A673 (cell line): Measurements from ENCODE around the gene ARPP21. TPM values are rescaled to one million over a fixed set of nuclear protein-coding genes. Genes with fewer than 3 reads are reported as not detected.

Experiments used
- BruUV-seq: library from RNA; stranded (reverse); fragments of 400-500 nt; replicated peaks from 2 replicates; lab custom pipeline; 2021; lab: Mats Ljungman, UMichigan
- CTCF ChIA-PET: fragments of 300-600 bp; sonication (Branson Sonifier 250); formaldehyde crosslinking; loops from one replicate; lab custom pipeline; 2022; ENCODE audit warnings: antibody characterized with exemption; lab: Charles Lee
- POLR2A ChIA-PET: fragments of 300-600 bp; sonication (Branson Sonifier 250); formaldehyde crosslinking; loops from one replicate; lab custom pipeline; 2022; ENCODE audit warnings: antibody characterized with exemption; ENCODE audit not compliant: low non-redundant PET; lab: Charles Lee
- DNase-seq: peaks from one replicate; pipeline ENCODE4 v3.0.0-alpha.2; 2015; ENCODE audit warnings: low spot score
- H3K27ac ChIP-seq: fragments of 200-600 bp; sonication (generic); 2 replicates; pipeline ENCODE4 v1.5.1; 2016; ENCODE audit warnings: mixed run types, low read depth, mild to moderate bottlenecking, mixed read lengths, antibody characterized with exemption, low read length; ENCODE audit not compliant: poor library complexity, severe bottlenecking
- H3K27me3 ChIP-seq: fragments of 200-600 bp; sonication (generic); replicated peaks from 2 replicates; pipeline ENCODE4 v1.6.1; 2017; ENCODE audit warnings: mixed run types, low read depth, mild to moderate bottlenecking, mixed read lengths, antibody characterized with exemption, low read length; ENCODE audit not compliant: insufficient read depth, poor library complexity
- H3K36me3 ChIP-seq: fragments of 200-600 bp; sonication (generic); 2 replicates; pipeline ENCODE4 v1.6.1; 2016; ENCODE audit warnings: mixed run types, mild to moderate bottlenecking, mixed read lengths, antibody characterized with exemption, low read length; ENCODE audit not compliant: insufficient read depth, poor library complexity, severe bottlenecking
- H3K4me1 ChIP-seq: fragments of 200-600 bp; sonication (generic); 2 replicates; pipeline ENCODE4 v1.6.1; 2017; ENCODE audit warnings: mixed run types, mild to moderate bottlenecking, mixed read lengths, antibody characterized with exemption, low read length; ENCODE audit not compliant: insufficient read depth, poor library complexity, severe bottlenecking
- H3K4me3 ChIP-seq: fragments of 200-600 bp; sonication (generic); 2 replicates; pipeline ENCODE4 v1.5.1; 2016; ENCODE audit warnings: low read depth, mixed run types, mild to moderate bottlenecking, mixed read lengths, low read length; ENCODE audit not compliant: poor library complexity, severe bottlenecking
- H3K9me3 ChIP-seq: fragments of 200-600 bp; sonication (generic); 2 replicates; pipeline ENCODE4 v1.6.1; 2016; ENCODE audit warnings: mixed run types, low read depth, mild to moderate bottlenecking, mixed read lengths, antibody characterized with exemption, low read length; ENCODE audit not compliant: poor library complexity, severe bottlenecking
- EZH2 ChIP-seq: fragments of 200-600 bp; sonication (generic); IDR thresholded peaks from 2 replicates; pipeline ENCODE4 v1.6.1; 2017; ENCODE audit warnings: borderline replicate concordance, low read depth, mild to moderate bottlenecking, mixed read lengths, antibody characterized with exemption, low read length; ENCODE audit not compliant: poor library complexity, severe bottlenecking
- intact Hi-C: fragments of 100-400 bp; cut with micrococcal nuclease; formaldehyde crosslinking; loops from one replicate; pipeline ENCODE4 v1.10.0; 2022; ENCODE audit not compliant: unreplicated experiment
- total RNA-seq: library from RNA; stranded (reverse); gene quantifications from 2 replicates; pipeline ENCODE4 v1.2.3, GENCODE V29; 2021
- TF ChIP-seq, protein P1 (sequence below): fragments of 300-800, 200-600 bp; sonication (generic); conservative IDR thresholded peaks from 2 replicates; pipeline ENCODE4 v1.5.1; 2017; ENCODE audit warnings: low read depth, mild to moderate bottlenecking, antibody characterized with exemption, low read length, moderate library complexity, mixed read lengths

The ARPP21 gene
- total RNA-seq, 1 experiment from 2014 or later: not detected

- no TSS peak for BruUV-seq
- POLR2A ChIA-PET: no interaction called here
- Histone ChIP-seq H3K27ac (peak overlapping the region; percentile 19), H3K27me3 (no peaks in the 10 kb centered on the region), H3K36me3 (no peaks in the 10 kb centered on the region), H3K4me3 (no peak overlapping the region), H3K4me1 (peaks cover 30% of the 10 kb centered on the region), H3K9me3 (no peaks in the 10 kb centered on the region)
- intact Hi-C loops: loop anchor here (10.0 kb wide), 1 partner anchor 781 kb away; no protein-coding TSS in a partner anchor
- CTCF ChIA-PET: no interaction called here
- no peak for DNase-seq
- no peak for TF ChIP-seq EZH2
- TF ChIP-seq, protein P1, sequence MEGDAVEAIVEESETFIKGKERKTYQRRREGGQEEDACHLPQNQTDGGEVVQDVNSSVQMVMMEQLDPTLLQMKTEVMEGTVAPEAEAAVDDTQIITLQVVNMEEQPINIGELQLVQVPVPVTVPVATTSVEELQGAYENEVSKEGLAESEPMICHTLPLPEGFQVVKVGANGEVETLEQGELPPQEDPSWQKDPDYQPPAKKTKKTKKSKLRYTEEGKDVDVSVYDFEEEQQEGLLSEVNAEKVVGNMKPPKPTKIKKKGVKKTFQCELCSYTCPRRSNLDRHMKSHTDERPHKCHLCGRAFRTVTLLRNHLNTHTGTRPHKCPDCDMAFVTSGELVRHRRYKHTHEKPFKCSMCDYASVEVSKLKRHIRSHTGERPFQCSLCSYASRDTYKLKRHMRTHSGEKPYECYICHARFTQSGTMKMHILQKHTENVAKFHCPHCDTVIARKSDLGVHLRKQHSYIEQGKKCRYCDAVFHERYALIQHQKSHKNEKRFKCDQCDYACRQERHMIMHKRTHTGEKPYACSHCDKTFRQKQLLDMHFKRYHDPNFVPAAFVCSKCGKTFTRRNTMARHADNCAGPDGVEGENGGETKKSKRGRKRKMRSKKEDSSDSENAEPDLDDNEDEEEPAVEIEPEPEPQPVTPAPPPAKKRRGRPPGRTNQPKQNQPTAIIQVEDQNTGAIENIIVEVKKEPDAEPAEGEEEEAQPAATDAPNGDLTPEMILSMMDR: no peak
These were observed 26.2 kb downstream of the ARPP21 start for GRCh38 chr3:35665390-35666055.

- Histone ChIP-seq H3K27ac (no peak overlapping the region), H3K9me3 (no peaks in the 10 kb centered on the region), H3K36me3 (no peaks in the 10 kb centered on the region), H3K4me3 (no peak overlapping the region), H3K4me1 (peaks cover 30% of the 10 kb centered on the region), H3K27me3 (no peaks in the 10 kb centered on the region)
- intact Hi-C loops: loop anchor here (10.0 kb wide), 1 partner anchor 782 kb away; no protein-coding TSS in a partner anchor
- ChIA-PET POLR2A (no interaction called here), CTCF (interaction anchor here (0.5 kb wide), 1 partner anchor 43 kb away, joined by 5 read pairs; no protein-coding TSS in a partner anchor)
- no peak for TF ChIP-seq EZH2
- TF ChIP-seq, protein P1: no peak
- DNase-seq: peak; percentile 63
- no TSS peak for BruUV-seq
These were observed 27.6 kb downstream of the ARPP21 start for GRCh38 chr3:35666888-35667287.

DNA sequence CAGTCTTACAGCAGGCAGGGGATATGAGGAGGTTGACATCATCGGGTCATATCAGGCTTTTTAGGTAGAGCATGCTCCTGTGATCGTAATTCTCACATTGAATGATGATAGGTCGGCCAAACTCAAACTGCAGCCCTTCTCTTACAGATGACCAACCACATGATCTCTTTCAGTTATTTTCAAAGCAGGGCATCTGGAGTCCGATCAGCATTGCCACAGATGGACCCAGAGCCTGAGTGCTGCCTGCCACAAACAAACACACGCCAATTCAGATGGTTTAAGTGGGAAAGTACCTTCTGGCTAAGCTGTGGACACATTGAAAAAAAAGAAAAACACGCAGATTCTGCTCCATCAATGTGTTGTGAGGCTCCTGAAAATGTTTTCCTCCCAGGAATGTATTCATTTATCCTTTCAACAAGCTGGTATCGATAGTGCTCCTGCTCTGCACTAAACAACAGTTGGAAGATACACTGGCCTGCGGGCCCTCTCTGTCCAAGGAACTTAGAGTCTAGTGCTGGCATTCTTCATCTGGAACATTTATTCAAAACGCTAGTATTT, 31.2 kb downstream of the ARPP21 start:
- Histone ChIP-seq H3K4me3 (no peak overlapping the region), H3K4me1 (peaks cover 7% of the 10 kb centered on the region), H3K36me3 (no peaks in the 10 kb centered on the region), H3K9me3 (no peaks in the 10 kb centered on the region), H3K27ac (no peak overlapping the region), H3K27me3 (no peaks in the 10 kb centered on the region)
- ChIA-PET POLR2A (no interaction called here), CTCF (no interaction called here)
- no TSS peak for BruUV-seq
- TF ChIP-seq EZH2: no peak
- TF ChIP-seq, protein P1: no peak
- DNase-seq: no peak
- intact Hi-C loops: no loop called here
